SK-N-SH (cell line): Measurements from ENCODE around the gene CXorf38. TPM values are rescaled to one million over a fixed set of nuclear protein-coding genes. Genes with fewer than 3 reads are reported as not detected.

Experiments used
- polyA plus RNA-seq, 3 experiments: library from polyadenylated mRNA; depleted of rRNA; stranded (reverse); fragments of >200 nt; gene quantifications; 2 replicates each; pipeline ENCODE4 v1.2.3, GENCODE V29; 2012

The CXorf38 gene
- polyA plus RNA-seq, 1 of the 3 experiments (the other 2 are of a cell fraction) = 8.4 TPM

Other genes with a start within 250 kb of the CXorf38 start
- gene ATP6AP2, start 66.6 kb downstream of the CXorf38 start, polyA plus RNA-seq (2012; rRNA removed) = 160 and 251 TPM in 2 replicates
- gene MPC1L, start 24.1 kb downstream of the CXorf38 start, polyA plus RNA-seq (2012; rRNA removed) = not detected in 2 replicates
- 24.5 and 25.6 TPM in 2 replicates for gene MED14, start 88.0 kb upstream of the CXorf38 start, polyA plus RNA-seq (2012; rRNA removed)